MM.1S (cell line): ENCODE results near the gene NARF.

ENCODE experiments used
- DNase-seq: peaks from one replicate; pipeline ENCODE4 v3.0.0-alpha.2; 2015
- H2AFZ ChIP-seq: fragments of 300-600 bp; sonication (generic); 2 replicates; pipeline ENCODE4 v1.6.0; 2016; ENCODE audit warnings: antibody characterized with exemption, low read length
- H3F3A ChIP-seq: fragments of 300-600 bp; sonication (generic); 2 replicates; pipeline ENCODE4 v1.6.1; 2016; ENCODE audit warnings: mild to moderate bottlenecking, antibody characterized with exemption, low read length, moderate library complexity, mixed read lengths; ENCODE audit not compliant: insufficient read depth
- H3K27ac ChIP-seq: fragments of 300-600 bp; sonication (generic); 2 replicates; pipeline ENCODE4 v1.5.1; 2016; ENCODE audit warnings: mild to moderate bottlenecking, low read length
- H3K27me3 ChIP-seq: fragments of 300-600 bp; sonication (generic); replicated peaks from 2 replicates; pipeline ENCODE4 v1.6.0; 2016; ENCODE audit warnings: low read length; ENCODE audit not compliant: insufficient read depth
- H3K36me3 ChIP-seq: fragments of 300-600 bp; sonication (generic); replicated peaks from 2 replicates; pipeline ENCODE4 v1.6.1; 2016; ENCODE audit warnings: mild to moderate bottlenecking, low read length, mixed read lengths; ENCODE audit not compliant: insufficient read depth
- H3K4me1 ChIP-seq: fragments of 300-600 bp; sonication (generic); 2 replicates; pipeline ENCODE4 v1.6.1; 2016; ENCODE audit warnings: low read length, mixed read lengths
- H3K4me2 ChIP-seq: fragments of 300-600 bp; sonication (generic); 2 replicates; pipeline ENCODE4 v1.6.0; 2016; ENCODE audit warnings: low read depth, low read length
- H3K4me3 ChIP-seq: fragments of 300-600 bp; sonication (generic); 2 replicates; pipeline ENCODE4 v1.5.1; 2016; ENCODE audit warnings: low read length, mixed read lengths
- H3K79me2 ChIP-seq: fragments of 300-600 bp; sonication (generic); 2 replicates; pipeline ENCODE4 v1.6.1; 2016; ENCODE audit warnings: mixed run types, low read length, mixed read lengths
- H3K9ac ChIP-seq: fragments of 300-600 bp; sonication (generic); 2 replicates; pipeline ENCODE4 v1.6.1; 2016; ENCODE audit warnings: low read length, mixed read lengths
- H3K9me2 ChIP-seq: fragments of 300-600 bp; sonication (generic); replicated peaks from 2 replicates; pipeline ENCODE4 v1.6.1; 2016; ENCODE audit warnings: mild to moderate bottlenecking, low read length, mixed read lengths; ENCODE audit not compliant: insufficient read depth
- H3K9me3 ChIP-seq: fragments of 300-600 bp; sonication (generic); replicated peaks from 2 replicates; pipeline ENCODE4 v1.6.1; 2016; ENCODE audit warnings: mild to moderate bottlenecking, low read length, mixed read lengths; ENCODE audit not compliant: insufficient read depth
- H4K20me1 ChIP-seq: fragments of 300-600 bp; sonication (generic); 2 replicates; pipeline ENCODE4 v1.6.1; 2016; ENCODE audit warnings: mild to moderate bottlenecking, low read length, moderate library complexity, mixed read lengths; ENCODE audit not compliant: insufficient read depth
- CTCF ChIP-seq: fragments of 300-600 bp; sonication (generic); IDR thresholded peaks from 2 replicates; pipeline ENCODE4 v1.5.1; 2016; ENCODE audit warnings: antibody characterized with exemption, low read length, mixed read lengths
- EZH2 ChIP-seq: fragments of 300-600 bp; sonication (generic); optimal IDR thresholded peaks from 2 replicates; pipeline ENCODE3; 2017; ENCODE audit warnings: low read depth, mild to moderate bottlenecking, antibody characterized with exemption, low read length, mixed read lengths
- EZH2phosphoT487 ChIP-seq: fragments of 300-600 bp; sonication (generic); IDR thresholded peaks from 2 replicates; pipeline ENCODE4 v1.6.1; 2018; ENCODE audit warnings: antibody characterized with exemption, low read length

Gene NARF

GRCh38 chr17:82458179-82458884 is at the start of gene NARF:
Gene NARF (plus strand): TSS chr17:82458741. CDS start chr17:82458804, 63 bp downstream.
- H3K9me2 ChIP-seq = no peaks in the 10 kb centered on the region
- peak within 1 kb of the TSS; percentile 99 for H3K9ac ChIP-seq
- peak within 1 kb of the TSS; percentile 100 for H3K27ac ChIP-seq
- peak within 1 kb of the TSS; percentile 97 for H3K4me2 ChIP-seq
- H2AFZ ChIP-seq = peak within 1 kb of the TSS; percentile 46; the same call in 1 of the 2 replicates
- TF ChIP-seq CTCF (no peak), EZH2phosphoT487 (no peak), EZH2 (no peak)
- H3K4me3 ChIP-seq = peak within 1 kb of the TSS; percentile 90
- peaks cover 19% of the 10 kb centered on the region for H3K4me1 ChIP-seq
- H4K20me1 ChIP-seq = no peaks in the 10 kb centered on the region
- no peaks in the 10 kb centered on the region for H3K9me3 ChIP-seq
- DNase-seq = peak; percentile 98
- H3K79me2 ChIP-seq = peaks cover 34% of the 10 kb centered on the region
- peaks cover 23% of the 10 kb centered on the region for H3F3A ChIP-seq
- H3K27me3 ChIP-seq = no peaks in the 10 kb centered on the region
- H3K36me3 ChIP-seq = no peaks in the 10 kb centered on the region

GRCh38 chr17:82408938-82409318 is 49.6 kb upstream of the NARF start:
- Histone ChIP-seq H3F3A (peaks cover 7% of the 10 kb centered on the region), H4K20me1 (no peaks in the 10 kb centered on the region), H3K27ac (no peak overlapping the region), H3K9me3 (no peaks in the 10 kb centered on the region), H3K9ac (no peak overlapping the region), H3K4me1 (peaks cover 6% of the 10 kb centered on the region), H2AFZ (no peak overlapping the region), H3K4me3 (no peak overlapping the region), H3K4me2 (no peak overlapping the region), H3K27me3 (no peaks in the 10 kb centered on the region), H3K36me3 (no peaks in the 10 kb centered on the region), H3K9me2 (no peaks in the 10 kb centered on the region), H3K79me2 (peaks cover 29% of the 10 kb centered on the region)
- no peak for TF ChIP-seq EZH2phosphoT487
- no peak for TF ChIP-seq EZH2
- TF ChIP-seq CTCF = no peak
- DNase-seq = no peak

- Histone ChIP-seq H3K4me3 (no peak overlapping the region), H3K36me3 (no peaks in the 10 kb centered on the region), H3F3A (no peaks in the 10 kb centered on the region), H2AFZ (no peak overlapping the region), H3K27me3 (no peaks in the 10 kb centered on the region), H4K20me1 (no peaks in the 10 kb centered on the region), H3K79me2 (peaks cover 38% of the 10 kb centered on the region), H3K4me2 (no peak overlapping the region), H3K27ac (no peak overlapping the region), H3K9me2 (no peaks in the 10 kb centered on the region), H3K9me3 (no peaks in the 10 kb centered on the region), H3K4me1 (no peaks in the 10 kb centered on the region), H3K9ac (no peak overlapping the region)
- TF ChIP-seq CTCF (no peak), EZH2phosphoT487 (no peak), EZH2 (no peak)
- no peak for DNase-seq
Measured at GRCh38 chr17:82410014-82410716, 48.4 kb upstream of the NARF start.
